ENCODE results near the gene ZFYVE9.

- no peak for TF ChIP-seq CTCF (IDR thresholded peaks at IDR 0.05)
- TF ChIP-seq POLR2A (IDR thresholded peaks at IDR 0.05), result no peak
Observed at GRCh38 chr1:52186449-52186848, 44.6 kb downstream of the ZFYVE9 start.

Data from adrenal gland (tissue), 5 donors.